Hepatocyte (in vitro differentiated cells): ENCODE results near the gene PRR30. TPM values are rescaled to one million over a fixed set of nuclear protein-coding genes. Genes with fewer than 3 reads are reported as not detected.

Experiments used
- DNase-seq: peaks from one replicate; pipeline ENCODE4 v3.0.0-alpha.2; 2016; ENCODE audit warnings: low spot score
- H2AFZ ChIP-seq: fragments of 200-600 bp; sonication (generic); 2 replicates; pipeline ENCODE4 v1.6.0; 2016; ENCODE audit warnings: antibody characterized with exemption, mild to moderate bottlenecking
- H3K27ac ChIP-seq: fragments of 200-600 bp; sonication (generic); 2 replicates; pipeline ENCODE4 v1.5.1; 2016; ENCODE audit warnings: mild to moderate bottlenecking
- H3K27me3 ChIP-seq: fragments of 200-600 bp; sonication (generic); 2 replicates; pipeline ENCODE4 v1.6.1; 2016
- H3K36me3 ChIP-seq: fragments of 200-600 bp; sonication (generic); replicated peaks from 2 replicates; pipeline ENCODE4 v1.5.1; 2016; ENCODE audit warnings: low read depth; ENCODE audit not compliant: insufficient read depth
- H3K4me1 ChIP-seq: fragments of 200-600 bp; sonication (generic); 2 replicates; pipeline ENCODE4 v1.5.1; 2016; ENCODE audit warnings: mild to moderate bottlenecking, moderate library complexity; ENCODE audit not compliant: insufficient read depth
- H3K4me2 ChIP-seq: fragments of 200-600 bp; sonication (generic); 2 replicates; pipeline ENCODE4 v1.6.0; 2016
- H3K4me3 ChIP-seq: fragments of 200-600 bp; sonication (generic); 2 replicates; pipeline ENCODE4 v1.5.1; 2016; ENCODE audit warnings: mild to moderate bottlenecking
- H3K79me2 ChIP-seq: fragments of 200-600 bp; sonication (generic); 2 replicates; pipeline ENCODE4 v1.6.0; 2017; ENCODE audit warnings: mild to moderate bottlenecking
- H3K9me2 ChIP-seq: fragments of 200-600 bp; sonication (generic); replicated peaks from 2 replicates; pipeline ENCODE4 v1.6.0; 2017; ENCODE audit warnings: mild to moderate bottlenecking; ENCODE audit not compliant: insufficient read depth
- H3K9me3 ChIP-seq: fragments of 200-600 bp; sonication (generic); 2 replicates; pipeline ENCODE4 v1.5.1; 2016; ENCODE audit warnings: low read depth, mild to moderate bottlenecking
- H4K20me1 ChIP-seq: fragments of 200-600 bp; sonication (generic); 2 replicates; pipeline ENCODE4 v1.6.0; 2016; ENCODE audit warnings: mild to moderate bottlenecking; ENCODE audit not compliant: insufficient read depth, poor library complexity, severe bottlenecking
- EZH2 ChIP-seq: fragments of 200-600 bp; sonication (generic); IDR thresholded peaks from 2 replicates; pipeline ENCODE4 v1.6.1; 2016; ENCODE audit warnings: antibody characterized with exemption, mild to moderate bottlenecking, borderline replicate concordance
- EZH2phosphoT487 ChIP-seq: fragments of 200-600 bp; sonication (generic); IDR thresholded peaks from one replicate; pipeline ENCODE4 v1.6.1; 2018; ENCODE audit warnings: antibody characterized with exemption, mild to moderate bottlenecking, low read depth, moderate library complexity; ENCODE audit not compliant: unreplicated experiment, severe bottlenecking
- WGBS: methylation state at CpG from one replicate; pipeline ENCODE4 v1.1.6; 2016; ENCODE audit warnings: low lambda C conversion rate; ENCODE audit errors: missing lambda C conversion rate; 5-methylcytosine and 5-hydroxymethylcytosine counted together
- polyA plus RNA-seq: library from polyadenylated mRNA; unstranded; fragments of >200 nt; fragmentation: Nextera tagmentation; extraction: Ambion mirVana; gene quantifications from 2 replicates; pipeline ENCODE4 v1.2.1, GENCODE V29; 2016
- total RNA-seq: library from RNA; depleted of rRNA; stranded (reverse); fragments of >200 nt; gene quantifications from 2 replicates; pipeline ENCODE4 v1.2.3, GENCODE V29; 2014
- TF ChIP-seq, protein P1 (sequence below): fragments of 200-600 bp; sonication (generic); IDR thresholded peaks from 2 replicates; pipeline ENCODE4 v1.5.1; 2016; ENCODE audit warnings: antibody characterized with exemption, mild to moderate bottlenecking; ENCODE audit not compliant: poor library complexity

Gene PRR30
- total and polyA plus RNA-seq, 2 experiments from 2014 or later: not detected

DNA sequence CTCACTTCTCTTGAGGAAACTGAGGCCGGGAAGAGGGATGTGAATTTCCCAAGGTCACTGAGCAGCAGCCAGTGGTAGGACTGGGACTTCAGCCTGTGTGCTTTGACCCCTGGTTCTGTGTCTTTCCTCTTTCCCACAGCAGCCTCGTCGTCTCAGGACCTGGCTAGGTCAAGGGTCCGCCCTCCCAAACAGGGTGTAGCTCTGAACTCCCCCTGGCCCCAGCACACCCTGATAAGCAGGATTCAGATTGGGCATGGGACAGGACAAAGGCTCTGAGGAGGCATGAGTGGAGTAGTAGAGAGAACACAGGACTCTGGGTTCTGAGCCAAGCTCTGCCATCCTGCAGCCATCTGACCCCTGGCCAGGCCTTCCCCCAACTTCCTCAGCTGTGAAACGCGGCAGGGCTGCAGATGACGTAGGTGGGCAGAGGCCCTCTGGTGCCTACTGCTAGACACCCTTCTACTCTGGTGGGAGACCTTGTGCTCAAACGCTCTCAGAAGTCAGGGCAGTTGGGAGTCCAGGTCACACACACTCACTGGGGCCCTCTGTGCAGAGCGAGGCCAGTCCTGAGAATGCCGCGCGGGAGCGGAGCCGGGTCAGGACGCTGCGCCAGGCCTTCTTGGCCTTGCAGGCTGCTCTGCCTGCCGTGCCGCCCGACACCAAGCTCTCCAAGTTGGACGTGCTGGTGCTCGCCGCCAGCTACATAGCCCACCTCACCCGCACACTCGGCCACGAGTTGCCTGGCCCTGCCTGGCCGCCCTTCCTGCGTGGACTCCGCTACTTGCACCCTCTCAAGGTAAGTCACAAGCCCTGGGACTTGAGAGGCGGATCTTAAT, 10.6 kb upstream of the PRR30 start:
- no peak overlapping the region for H3K4me3 ChIP-seq
- no peak overlapping the region for H3K4me2 ChIP-seq
- no peaks in the 10 kb centered on the region for H3K4me1 ChIP-seq
- H3K36me3 ChIP-seq: no peaks in the 10 kb centered on the region
- WGBS: 92% methylated on average over 29 of the region's 29 CpGs
- no peaks in the 10 kb centered on the region for H3K79me2 ChIP-seq
- H4K20me1 ChIP-seq: no peaks in the 10 kb centered on the region
- H2AFZ ChIP-seq: no peak overlapping the region
- no peak for DNase-seq
- TF ChIP-seq, protein P1, sequence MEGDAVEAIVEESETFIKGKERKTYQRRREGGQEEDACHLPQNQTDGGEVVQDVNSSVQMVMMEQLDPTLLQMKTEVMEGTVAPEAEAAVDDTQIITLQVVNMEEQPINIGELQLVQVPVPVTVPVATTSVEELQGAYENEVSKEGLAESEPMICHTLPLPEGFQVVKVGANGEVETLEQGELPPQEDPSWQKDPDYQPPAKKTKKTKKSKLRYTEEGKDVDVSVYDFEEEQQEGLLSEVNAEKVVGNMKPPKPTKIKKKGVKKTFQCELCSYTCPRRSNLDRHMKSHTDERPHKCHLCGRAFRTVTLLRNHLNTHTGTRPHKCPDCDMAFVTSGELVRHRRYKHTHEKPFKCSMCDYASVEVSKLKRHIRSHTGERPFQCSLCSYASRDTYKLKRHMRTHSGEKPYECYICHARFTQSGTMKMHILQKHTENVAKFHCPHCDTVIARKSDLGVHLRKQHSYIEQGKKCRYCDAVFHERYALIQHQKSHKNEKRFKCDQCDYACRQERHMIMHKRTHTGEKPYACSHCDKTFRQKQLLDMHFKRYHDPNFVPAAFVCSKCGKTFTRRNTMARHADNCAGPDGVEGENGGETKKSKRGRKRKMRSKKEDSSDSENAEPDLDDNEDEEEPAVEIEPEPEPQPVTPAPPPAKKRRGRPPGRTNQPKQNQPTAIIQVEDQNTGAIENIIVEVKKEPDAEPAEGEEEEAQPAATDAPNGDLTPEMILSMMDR: no peak
- TF ChIP-seq EZH2phosphoT487 (no peak), EZH2 (no peak)
- no peaks in the 10 kb centered on the region for H3K27me3 ChIP-seq
- H3K9me3 ChIP-seq: no peaks in the 10 kb centered on the region
- no peak overlapping the region for H3K27ac ChIP-seq
- H3K9me2 ChIP-seq: no peaks in the 10 kb centered on the region

DNA sequence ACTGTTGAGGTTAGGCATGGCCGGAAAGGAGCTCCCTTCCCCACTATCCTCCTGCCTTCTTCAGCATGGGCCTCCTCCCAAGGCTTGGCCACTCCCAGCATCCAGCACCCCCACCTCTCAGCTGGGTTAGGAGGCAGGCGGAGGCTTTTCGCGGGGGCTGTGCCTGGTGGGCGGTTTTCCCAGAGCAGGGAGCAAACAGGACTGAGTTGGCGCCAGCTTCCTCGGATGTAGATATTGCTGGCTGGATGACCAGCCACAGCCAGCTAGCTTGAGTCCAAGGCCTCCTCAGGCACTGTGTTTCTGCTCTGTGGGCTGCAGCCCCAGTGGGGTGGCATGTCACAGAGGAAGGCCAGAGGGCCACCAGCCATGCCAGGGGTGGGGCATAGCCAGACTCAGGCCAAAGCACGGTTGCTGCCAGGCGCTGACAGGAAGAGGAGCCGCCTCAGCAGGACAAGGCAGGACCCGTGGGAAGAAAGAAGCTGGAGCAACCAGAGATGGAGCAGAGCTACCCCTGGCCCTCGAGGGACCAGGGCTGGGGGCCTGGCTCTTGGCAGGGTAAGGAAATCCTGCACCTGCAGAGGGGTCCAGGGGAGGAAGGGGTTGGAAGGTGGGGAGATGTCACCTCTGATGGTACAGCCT, 9.7 kb upstream of the PRR30 start, which contains the start of gene TCF23:
TCF23 (plus strand) TSS at position 204 of the 639 bp plus-strand sequence; CDS start at position 334, 130 bp downstream.
- Histone ChIP-seq H2AFZ (no peak within 1 kb of the TSS), H3K36me3 (no peaks in the 10 kb centered on the region), H3K9me3 (no peaks in the 10 kb centered on the region), H3K27me3 (no peaks in the 10 kb centered on the region), H3K4me3 (no peak within 1 kb of the TSS), H3K9me2 (no peaks in the 10 kb centered on the region), H3K79me2 (no peaks in the 10 kb centered on the region), H3K27ac (no peak within 1 kb of the TSS), H3K4me2 (no peak within 1 kb of the TSS), H4K20me1 (no peaks in the 10 kb centered on the region), H3K4me1 (no peaks in the 10 kb centered on the region)
- 84% methylated on average over 12 of the region's 12 CpGs for WGBS
- no peak for DNase-seq
- no peak for TF ChIP-seq EZH2
- TF ChIP-seq, protein P1: no peak
- TF ChIP-seq EZH2phosphoT487: no peak

DNA sequence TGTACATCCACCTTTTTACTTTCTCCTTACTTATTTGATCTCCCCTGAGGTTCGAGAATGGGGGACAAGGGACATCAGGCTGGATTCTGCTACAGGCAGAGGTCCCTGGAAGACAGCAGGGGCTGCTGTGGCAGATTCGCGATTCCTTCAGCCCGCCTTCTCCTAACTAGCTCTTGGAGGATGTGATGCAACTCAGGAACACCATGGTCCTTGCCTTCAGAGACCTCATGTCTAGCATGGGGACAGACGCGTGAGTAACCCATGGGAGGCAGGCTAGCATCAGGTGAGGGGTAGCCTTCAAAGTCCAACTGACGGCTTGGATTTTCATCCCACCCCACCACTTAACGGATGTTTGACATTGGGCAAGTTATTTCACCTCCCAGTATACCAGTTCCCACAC, 8.7 kb upstream of the PRR30 start:
- Histone ChIP-seq H3K9me3 (no peaks in the 10 kb centered on the region), H3K9me2 (no peaks in the 10 kb centered on the region), H3K4me3 (no peak overlapping the region), H3K4me1 (no peaks in the 10 kb centered on the region), H3K36me3 (no peaks in the 10 kb centered on the region), H3K27ac (no peak overlapping the region), H2AFZ (no peak overlapping the region), H3K27me3 (no peaks in the 10 kb centered on the region), H3K4me2 (no peak overlapping the region), H4K20me1 (no peaks in the 10 kb centered on the region), H3K79me2 (no peaks in the 10 kb centered on the region)
- WGBS: 93% methylated on average over 8 of the region's 8 CpGs
- DNase-seq: no peak
- TF ChIP-seq EZH2: no peak
- TF ChIP-seq, protein P1: no peak
- TF ChIP-seq EZH2phosphoT487: no peak
